ENCODE data around the gene PDE1C. TPM values are rescaled to one million over a fixed set of nuclear protein-coding genes. Genes with fewer than 3 reads are reported as not detected.

The PDE1C gene
- polyA plus RNA-seq, 1 of the 3 experiments (the other 2 are of a cell fraction) = 4.6 TPM

- no peak overlapping the region for H3K9ac ChIP-seq
- WGBS (ENCODE audit: low lambda C conversion rate) = 25% methylated on average over 2 of the region's 2 CpGs
- no peaks in the 10 kb centered on the region for H3K9me2 ChIP-seq
- no peaks in the 10 kb centered on the region; the same call in 1 of the 2 replicates for H3K27me3 ChIP-seq (ENCODE audit: insufficient read depth)
- no peaks in the 10 kb centered on the region for H3F3A ChIP-seq (replicated peaks; ENCODE audit: insufficient read depth)
- ChIA-PET CTCF (no interaction called here), POLR2A (no interaction called here)
- TF ChIP-seq NFIC (IDR thresholded peaks at IDR 0.05; ENCODE audit: borderline replicate concordance) (no peak), CHD2 (IDR thresholded peaks at IDR 0.05; ENCODE audit: low read length, partially characterized antibody) (no peak), MXI1 (IDR thresholded peaks at IDR 0.05; ENCODE audit: low read depth, low read length) (no peak), EZH2phosphoT487 (IDR thresholded peaks at IDR 0.05; ENCODE audit: borderline replicate concordance, low read depth) (no peak), USF2 (IDR thresholded peaks at IDR 0.05; ENCODE audit: borderline replicate concordance, low read depth, low read length) (no peak), GABPA (IDR thresholded peaks at IDR 0.05; ENCODE audit: low read depth) (no peak), MAX (IDR thresholded peaks at IDR 0.05; ENCODE audit: low read depth) (no peak), TCF12 (IDR thresholded peaks at IDR 0.05) (no peak), NRF1 (IDR thresholded peaks at IDR 0.05; ENCODE audit: low read depth, low read length) (no peak), RAD21 (IDR thresholded peaks at IDR 0.05; ENCODE audit: low read length) (no peak), SIN3A (IDR thresholded peaks at IDR 0.05; ENCODE audit: borderline replicate concordance, low read depth, low read length) (no peak), RXRA (IDR thresholded peaks at IDR 0.05; ENCODE audit: borderline replicate concordance, low read depth) (no peak), PBX3 (IDR thresholded peaks at IDR 0.05) (no peak), RCOR1 (IDR thresholded peaks at IDR 0.05; ENCODE audit: low read length) (no peak), JUND (IDR thresholded peaks at IDR 0.05) (no peak), POLR2AphosphoS5 (IDR thresholded peaks at IDR 0.05; ENCODE audit: low read depth, low read length) (no peak)
- H3K4me3 ChIP-seq (ENCODE audit: low read depth in 2 of 2, low read length in 1 of 2) = no peak overlapping the region
- H4K20me1 ChIP-seq (ENCODE audit: insufficient read depth) = no peaks in the 10 kb centered on the region
- no peak overlapping the region for H3K4me2 ChIP-seq
- peaks cover 0 to 5% of the 10 kb centered on the region in 2 experiments; a peak in 2 of 4 replicates for H3K4me1 ChIP-seq (ENCODE audit: control insufficient read depth in 1 of 2, insufficient read depth in 2 of 2, low read depth in 1 of 2, low read length in 1 of 2)
- H3K9me3 ChIP-seq = no peaks in the 10 kb centered on the region
- H2AFZ ChIP-seq (ENCODE audit: low read depth) = no peak overlapping the region
- H3K27ac ChIP-seq (ENCODE audit: low read depth in 2 of 2, low read length in 1 of 2) = no peak overlapping the region
- no peak for DNase-seq
- no peaks in the 10 kb centered on the region for H3K79me2 ChIP-seq (ENCODE audit: insufficient read depth)
- H3K36me3 ChIP-seq (replicated peaks in 1 of 2; ENCODE audit: control insufficient read depth in 1 of 2, insufficient read depth in 2 of 2, low read length in 1 of 2) = no peaks in the 10 kb centered on the region
Observed at GRCh38 chr7:31885171-31885570, 185.0 kb downstream of the PDE1C start.

- H3K9me3 ChIP-seq = no peaks in the 10 kb centered on the region
- no peak for DNase-seq
- H3F3A ChIP-seq (replicated peaks; ENCODE audit: insufficient read depth) = no peaks in the 10 kb centered on the region
- H4K20me1 ChIP-seq (ENCODE audit: insufficient read depth) = no peaks in the 10 kb centered on the region
- no peaks in the 10 kb centered on the region for H3K9me2 ChIP-seq
- H3K27ac ChIP-seq (ENCODE audit: low read depth in 2 of 2, low read length in 1 of 2) = peak overlapping the region; percentile 36 to 72
- ChIA-PET POLR2A (no interaction called here), CTCF (interaction anchor here (1.1 kb wide), 1 partner anchor 41 kb away, joined by 3 read pairs; no protein-coding TSS in a partner anchor)
- 9% methylated on average over 3 of the region's 3 CpGs for WGBS (ENCODE audit: low lambda C conversion rate)
- no peaks in the 10 kb centered on the region for H3K36me3 ChIP-seq (replicated peaks in 1 of 2; ENCODE audit: control insufficient read depth in 1 of 2, insufficient read depth in 2 of 2, low read length in 1 of 2)
- H3K4me1 ChIP-seq (ENCODE audit: control insufficient read depth in 1 of 2, insufficient read depth in 2 of 2, low read depth in 1 of 2, low read length in 1 of 2) = peaks cover 0 to 7% of the 10 kb centered on the region in 2 experiments; a peak in 2 of 4 replicates
- no peaks in the 10 kb centered on the region for H3K79me2 ChIP-seq (ENCODE audit: insufficient read depth)
- no peak for TF ChIP-seq FOXM1 (IDR thresholded peaks at IDR 0.05; ENCODE audit: low read depth)
- no peak for TF ChIP-seq YY1 (IDR thresholded peaks at IDR 0.05; ENCODE audit: low read depth)
- TF ChIP-seq RFX5 (IDR thresholded peaks at IDR 0.05; ENCODE audit: low read length) = peak; percentile 48; the same call in 1 of the 2 replicates
- no peak overlapping the region for H2AFZ ChIP-seq (ENCODE audit: low read depth)
- peak overlapping the region; percentile 15; the same call in 1 of the 2 replicates for H3K4me2 ChIP-seq
- H3K9ac ChIP-seq = no peak overlapping the region
- no peak overlapping the region for H3K4me3 ChIP-seq (ENCODE audit: low read depth in 2 of 2, low read length in 1 of 2)
- no peaks in the 10 kb centered on the region; the same call in 1 of the 2 replicates for H3K27me3 ChIP-seq (ENCODE audit: insufficient read depth)
Observed at GRCh38 chr7:31883761-31884164, 186.4 kb downstream of the PDE1C start.

Data from SK-N-SH (cell line).